Stimulated activated CD8-positive, alpha-beta memory T cell treated with anti-CD3 and anti-CD28 coated beads, Interleukin-7, amount 100 ng/mL, for 48 hours (primary cell): Measurements from ENCODE around the gene ZSWIM1.

Experiments
- DNase-seq, 2 donors: peaks; one replicate each; pipeline ENCODE4 v3.0.0-alpha.2; 2020; ENCODE audit warnings: low read depth in 1 of 2; ENCODE audit errors: extremely low read depth in 1 of 2

ZSWIM1 gene

GRCh38 chr20:45907219-45907948 is 26.4 kb downstream of the ZSWIM1 start:
- no peak for DNase-seq

GRCh38 chr20:45908084-45908483 is 27.1 kb downstream of the ZSWIM1 start:
- no peak for DNase-seq

- DNase-seq = no peak
Observed at GRCh38 chr20:45909336-45909808, 28.3 kb downstream of the ZSWIM1 start.

- no peak for DNase-seq
Observed at GRCh38 chr20:45909817-45910669, 29.0 kb downstream of the ZSWIM1 start.

GRCh38 chr20:45910670-45911485 is 29.9 kb downstream of the ZSWIM1 start:
- DNase-seq = peak; percentile 92 to 98

- DNase-seq = no peak
Observed at GRCh38 chr20:45911486-45912343, 30.7 kb downstream of the ZSWIM1 start, which contains the start of gene PLTP. TSS of gene PLTP (minus strand) at chr20:45912155. CDS start at chr20:45911452, 703 bp downstream.

GRCh38 chr20:45912344-45912682 is 31.3 kb downstream of the ZSWIM1 start:
- DNase-seq = no peak

- DNase-seq = no peak
Observed at GRCh38 chr20:45913116-45913515, 32.1 kb downstream of the ZSWIM1 start.

GRCh38 chr20:45917790-45918141 is 36.7 kb downstream of the ZSWIM1 start:
- DNase-seq = no peak

GRCh38 chr20:45918182-45918737 is 37.2 kb downstream of the ZSWIM1 start:
- no peak for DNase-seq

GRCh38 chr20:45918779-45919537 is 37.9 kb downstream of the ZSWIM1 start:
- no peak for DNase-seq

GRCh38 chr20:45919542-45920399 is 38.7 kb downstream of the ZSWIM1 start:
- no peak for DNase-seq

- no peak for DNase-seq
Observed at GRCh38 chr20:45920462-45921336, 39.7 kb downstream of the ZSWIM1 start.

GRCh38 chr20:45921337-45922189 is 40.5 kb downstream of the ZSWIM1 start:
- no peak for DNase-seq

- no peak for DNase-seq
Observed at GRCh38 chr20:45924391-45925261, 43.6 kb downstream of the ZSWIM1 start.
